Measurements from ENCODE around the gene EPN2. TPM values are rescaled to one million over a fixed set of nuclear protein-coding genes. Genes with fewer than 3 reads are reported as not detected.

Gene EPN2
- total RNA-seq, 1 donor from 2014 or later = 5.4 TPM

GRCh38 chr17:19363114-19363438, 125.9 kb downstream of the EPN2 start:
- intact Hi-C loops (cut with micrococcal nuclease) = loop anchor here (2.0 to 5.0 kb wide), 4 partner anchors 99 to 404 kb away; partner anchors contain the start of gene ALDH3A2

- intact Hi-C loops (cut with micrococcal nuclease) = loop anchor here (2.0 to 5.0 kb wide), 4 partner anchors 99 to 404 kb away; partner anchors contain the start of gene ALDH3A2
Observed at GRCh38 chr17:19363460-19364035, 126.4 kb downstream of the EPN2 start.

- intact Hi-C loops (cut with micrococcal nuclease) = loop anchor here (5.0 kb wide), 3 partner anchors 97 to 402 kb away; partner anchors contain the start of gene ALDH3A2
Observed at GRCh38 chr17:19364699-19365498, 127.7 kb downstream of the EPN2 start.

GRCh38 chr17:19365499-19365817, 128.3 kb downstream of the EPN2 start:
- intact Hi-C loops (cut with micrococcal nuclease) = no loop called here

GRCh38 chr17:19365833-19366636, 128.9 kb downstream of the EPN2 start:
- intact Hi-C loops (cut with micrococcal nuclease) = no loop called here

GRCh38 chr17:19366637-19366972, 129.4 kb downstream of the EPN2 start:
- intact Hi-C loops (cut with micrococcal nuclease) = no loop called here

GRCh38 chr17:19368229-19368628, 131.1 kb downstream of the EPN2 start:
- intact Hi-C loops (cut with micrococcal nuclease) = no loop called here

- intact Hi-C loops (cut with micrococcal nuclease) = no loop called here
Observed at GRCh38 chr17:19369107-19369778, 132.1 kb downstream of the EPN2 start.

- intact Hi-C loops (cut with micrococcal nuclease) = loop anchor here (1.0 to 10.0 kb wide), 4 partner anchors 8 to 1055 kb away; partner anchors contain the start of genes B9D1, MAPK7, SMCR8 and TOP3A
Observed at GRCh38 chr17:19369846-19370492, 132.8 kb downstream of the EPN2 start.

GRCh38 chr17:19370493-19370960, 133.4 kb downstream of the EPN2 start:
- intact Hi-C loops (cut with micrococcal nuclease) = loop anchor here (1.0 to 10.0 kb wide), 4 partner anchors 8 to 1056 kb away; partner anchors contain the start of genes B9D1, MAPK7, SMCR8 and TOP3A

GRCh38 chr17:19371259-19372010, 134.3 kb downstream of the EPN2 start:
- intact Hi-C loops (cut with micrococcal nuclease) = loop anchor here (10.0 kb wide), 2 partner anchors 493 to 1057 kb away; partner anchors contain the start of genes SMCR8, TOP3A and ULK2

GRCh38 chr17:19372011-19372370, 134.8 kb downstream of the EPN2 start:
- intact Hi-C loops (cut with micrococcal nuclease) = loop anchor here (10.0 kb wide), 2 partner anchors 493 to 1057 kb away; partner anchors contain the start of genes SMCR8, TOP3A and ULK2

GRCh38 chr17:19372439-19372838, 135.3 kb downstream of the EPN2 start:
- intact Hi-C loops (cut with micrococcal nuclease) = loop anchor here (10.0 kb wide), 2 partner anchors 492 to 1058 kb away; partner anchors contain the start of genes SMCR8, TOP3A and ULK2

- intact Hi-C loops (cut with micrococcal nuclease) = loop anchor here (10.0 kb wide), 2 partner anchors 492 to 1058 kb away; partner anchors contain the start of genes SMCR8, TOP3A and ULK2
Observed at GRCh38 chr17:19372866-19373504, 135.8 kb downstream of the EPN2 start.

- intact Hi-C loops (cut with micrococcal nuclease) = loop anchor here (10.0 kb wide), 2 partner anchors 491 to 1059 kb away; partner anchors contain the start of genes SMCR8, TOP3A and ULK2
Observed at GRCh38 chr17:19374136-19374535, 137.0 kb downstream of the EPN2 start.

- intact Hi-C loops (cut with micrococcal nuclease) = loop anchor here (2.0 to 10.0 kb wide), 5 partner anchors 72 to 1061 kb away; partner anchors contain the start of genes ALDH3A2, SMCR8, TOP3A and ULK2
Observed at GRCh38 chr17:19375732-19376131, 138.6 kb downstream of the EPN2 start.

- intact Hi-C loops (cut with micrococcal nuclease) = loop anchor here (2.0 to 10.0 kb wide), 5 partner anchors 70 to 1062 kb away; partner anchors contain the start of genes ALDH3A2, SMCR8, TOP3A and ULK2
Observed at GRCh38 chr17:19376811-19377210, 139.6 kb downstream of the EPN2 start.

- intact Hi-C loops (cut with micrococcal nuclease) = loop anchor here (1.0 to 10.0 kb wide), 8 partner anchors 8 to 1063 kb away; partner anchors contain the start of genes ALDH3A2, B9D1, SMCR8 and TOP3A
Observed at GRCh38 chr17:19377602-19378415, 140.6 kb downstream of the EPN2 start.
